HepG2 (cell line): ENCODE data around the gene FSCN2. TPM values are rescaled to one million over a fixed set of nuclear protein-coding genes. Genes with fewer than 3 reads are reported as not detected.

Experiments used
- DMTF1 ChIP-seq: sonication (generic); formaldehyde crosslinking; IDR thresholded peaks from 2 replicates; pipeline ENCODE4 v1.4.0; 2020; ENCODE audit warnings: mild to moderate bottlenecking, missing genetic modification reagents
- DNMT1 ChIP-seq: sonication (generic); formaldehyde crosslinking; IDR thresholded peaks from 2 replicates; pipeline ENCODE4 v1.5.1; 2020; ENCODE audit warnings: mild to moderate bottlenecking, missing genetic modification reagents
- EED ChIP-seq: sonication (generic); formaldehyde crosslinking; IDR thresholded peaks from 2 replicates; pipeline ENCODE4 v1.5.0; 2020; ENCODE audit warnings: mild to moderate bottlenecking, missing genetic modification reagents
- GZF1 ChIP-seq: sonication (generic); formaldehyde crosslinking; IDR thresholded peaks from 2 replicates; pipeline ENCODE4 v1.5.1; 2020; ENCODE audit warnings: mild to moderate bottlenecking, missing genetic modification reagents
- IKZF5 ChIP-seq: IDR thresholded peaks from 2 replicates; pipeline ENCODE4 v1.6.1; 2018; ENCODE audit warnings: missing genetic modification reagents, mild to moderate bottlenecking, missing compliant biosample characterization
- MEIS1 ChIP-seq: sonication (generic); formaldehyde crosslinking; IDR thresholded peaks from 2 replicates; pipeline ENCODE4 v1.9.0; 2021; ENCODE audit warnings: mild to moderate bottlenecking, missing genetic modification reagents, moderate library complexity, borderline replicate concordance
- MXI1 ChIP-seq: IDR thresholded peaks from 3 replicates; pipeline ENCODE4 v1.6.1; 2012; ENCODE audit warnings: low read depth, low read length, inconsistent platforms, borderline replicate concordance
- RBAK ChIP-seq: sonication (generic); formaldehyde crosslinking; IDR thresholded peaks from 2 replicates; pipeline ENCODE4 v1.5.1; 2020; ENCODE audit warnings: mild to moderate bottlenecking, missing genetic modification reagents
- SAP130 ChIP-seq: IDR thresholded peaks from 2 replicates; pipeline ENCODE4 v1.6.1; 2016; ENCODE audit warnings: low read depth
- WIZ ChIP-seq: sonication (generic); formaldehyde crosslinking; IDR thresholded peaks from 2 replicates; pipeline ENCODE4 v1.5.1; 2020; ENCODE audit warnings: mild to moderate bottlenecking, missing genetic modification reagents
- ZNF225 ChIP-seq: sonication (generic); formaldehyde crosslinking; IDR thresholded peaks from 2 replicates; pipeline ENCODE4 v1.4.0; 2020; ENCODE audit warnings: mild to moderate bottlenecking, missing genetic modification reagents
- ZNF230 ChIP-seq: sonication (generic); formaldehyde crosslinking; IDR thresholded peaks from 2 replicates; pipeline ENCODE4 v1.4.0; 2020; ENCODE audit warnings: mild to moderate bottlenecking, missing genetic modification reagents
- ZNF275 ChIP-seq: sonication (generic); formaldehyde crosslinking; IDR thresholded peaks from 2 replicates; pipeline ENCODE4 v1.8.0; 2022; ENCODE audit warnings: missing genetic modification reagents, mild to moderate bottlenecking, inconsistent platforms, borderline replicate concordance
- ZNF34 ChIP-seq: sonication (generic); formaldehyde crosslinking; IDR thresholded peaks from 2 replicates; pipeline ENCODE4 v1.4.0; 2020; ENCODE audit warnings: mild to moderate bottlenecking, missing genetic modification reagents, borderline replicate concordance
- ZNF556 ChIP-seq: sonication (generic); formaldehyde crosslinking; IDR thresholded peaks from 2 replicates; pipeline ENCODE4 v1.4.0; 2020; ENCODE audit warnings: mild to moderate bottlenecking, missing genetic modification reagents, borderline replicate concordance
- ZNF616 ChIP-seq: sonication (generic); formaldehyde crosslinking; IDR thresholded peaks from 2 replicates; pipeline ENCODE4 v1.5.0; 2020; ENCODE audit warnings: low read depth, mild to moderate bottlenecking, missing genetic modification reagents
- polyA plus RNA-seq, 8 experiments: library from polyadenylated mRNA; depleted of rRNA in 3 of 8; stranded (reverse) in 7 of 8; unstranded in 1 of 8; fragments of >200 nt; fragmentation: Illumina TruSeq in 4 of 8; extraction: Trizol in 4 of 8; gene quantifications; 2 replicates each; pipeline versions ENCODE4 v1.2.1 to v1.2.3, GENCODE V29; 2011 to 2016; ENCODE audit warnings: low read depth in 4 of 8, missing spikeins in 1 of 8, mixed read lengths in 1 of 8; ENCODE audit not compliant: insufficient read depth in 1 of 8
- total RNA-seq, 5 experiments: library from RNA; depleted of rRNA; stranded (reverse); fragments of >200 nt; fragmentation: Illumina TruSeq; extraction: Trizol; gene quantifications; 2 replicates each; pipeline ENCODE4 v1.2.3, GENCODE V29; 2016; ENCODE audit warnings: low read depth in 1 of 5
- TF ChIP-seq, protein P1 (sequence below), 2 experiments: sonication (generic) in 1 of 2; formaldehyde crosslinking in 1 of 2; IDR thresholded peaks; 2 replicates each; pipeline versions ENCODE4 v1.4.0 to v1.6.1; 2016 to 2020; ENCODE audit warnings: borderline replicate concordance in 1 of 2, low read depth in 1 of 2, mild to moderate bottlenecking in 1 of 2, missing genetic modification reagents in 1 of 2

The FSCN2 gene
- total and polyA plus RNA-seq, 2 of the 13 experiments (the other 11 are each of a cell fraction or from before 2014, with no cell fraction given) = 0.09 TPM; not detected in 1

DNA sequence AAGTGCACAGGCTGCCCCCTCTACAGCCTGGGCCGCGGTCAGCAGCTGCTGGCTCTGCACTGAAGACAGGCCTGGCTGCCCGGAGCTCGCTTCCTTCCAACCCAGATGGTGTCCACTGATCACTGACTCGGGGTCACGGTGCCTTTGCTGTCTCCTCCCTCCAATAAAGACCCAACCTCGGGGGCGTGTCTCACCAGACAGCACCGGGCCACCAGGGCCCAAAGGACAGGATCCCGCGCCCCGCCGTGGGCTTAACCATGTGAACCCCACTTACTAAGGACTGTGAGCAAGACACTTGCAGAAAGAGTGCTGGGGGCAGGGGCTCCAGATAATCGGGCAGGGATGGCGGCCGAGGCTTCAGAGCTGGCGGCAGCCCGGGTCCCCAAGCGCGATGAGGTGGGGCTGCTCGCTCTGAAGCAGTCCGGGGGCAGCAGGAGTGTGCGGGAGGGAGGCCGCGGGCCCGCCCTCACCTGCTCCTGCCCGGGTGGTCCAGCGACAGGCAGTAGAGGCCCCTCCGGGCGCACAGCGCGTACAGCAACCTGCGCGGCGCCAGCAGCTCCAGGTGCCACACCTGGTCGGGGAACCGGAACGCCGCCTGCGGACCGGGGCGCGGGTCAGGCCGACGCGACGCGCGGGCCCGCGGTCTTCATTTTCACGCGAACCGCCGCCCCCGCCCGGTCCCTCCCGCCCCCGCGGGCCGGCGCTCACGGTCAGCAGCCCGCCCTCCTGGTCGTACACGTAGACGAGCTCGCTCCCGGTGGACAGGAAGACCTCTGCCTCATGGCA, 23.5 kb downstream of the FSCN2 start (continued):
- TF ChIP-seq ZNF275 (CRISPR knock-in tag) = no peak; the same call in 1 of the 2 replicates
- no peak for TF ChIP-seq ZNF34 (CRISPR knock-in tag)
- TF ChIP-seq, protein P1, sequence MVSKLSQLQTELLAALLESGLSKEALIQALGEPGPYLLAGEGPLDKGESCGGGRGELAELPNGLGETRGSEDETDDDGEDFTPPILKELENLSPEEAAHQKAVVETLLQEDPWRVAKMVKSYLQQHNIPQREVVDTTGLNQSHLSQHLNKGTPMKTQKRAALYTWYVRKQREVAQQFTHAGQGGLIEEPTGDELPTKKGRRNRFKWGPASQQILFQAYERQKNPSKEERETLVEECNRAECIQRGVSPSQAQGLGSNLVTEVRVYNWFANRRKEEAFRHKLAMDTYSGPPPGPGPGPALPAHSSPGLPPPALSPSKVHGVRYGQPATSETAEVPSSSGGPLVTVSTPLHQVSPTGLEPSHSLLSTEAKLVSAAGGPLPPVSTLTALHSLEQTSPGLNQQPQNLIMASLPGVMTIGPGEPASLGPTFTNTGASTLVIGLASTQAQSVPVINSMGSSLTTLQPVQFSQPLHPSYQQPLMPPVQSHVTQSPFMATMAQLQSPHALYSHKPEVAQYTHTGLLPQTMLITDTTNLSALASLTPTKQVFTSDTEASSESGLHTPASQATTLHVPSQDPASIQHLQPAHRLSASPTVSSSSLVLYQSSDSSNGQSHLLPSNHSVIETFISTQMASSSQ (IDR thresholded peaks at IDR 0.05; ENCODE audit: low read depth) = no peak
- TF ChIP-seq, protein P1 (CRISPR knock-in tag; IDR thresholded peaks at IDR 0.05; ENCODE audit: borderline replicate concordance) = 0 out of 2 replicates have a peak, but pooled peaks have one; percentile 47
- 0 out of 2 replicates have a peak, but pooled peaks have one; percentile 11 for TF ChIP-seq DNMT1
- TF ChIP-seq ZNF230 (CRISPR knock-in tag) = 0 out of 2 replicates have a peak, but pooled peaks have one; percentile 69
- peak; percentile 6; the same call in 1 of the 2 replicates for TF ChIP-seq ZNF616 (CRISPR knock-in tag)
- 0 out of 2 replicates have a peak, but pooled peaks have one; percentile 1 for TF ChIP-seq ZNF556 (CRISPR knock-in tag)
- TF ChIP-seq IKZF5 (CRISPR knock-in tag) = peak; percentile 42
- no peak for TF ChIP-seq DMTF1
- TF ChIP-seq MEIS1 (CRISPR knock-in tag) = peak; percentile 64; the same call in 1 of the 2 replicates
- TF ChIP-seq ZNF225 (CRISPR knock-in tag) = 0 out of 2 replicates have a peak, but pooled peaks have one; percentile 15
- TF ChIP-seq WIZ (CRISPR knock-in tag) = peak; percentile 54
- TF ChIP-seq RBAK (CRISPR knock-in tag) = peak; percentile 54; the same call in 1 of the 2 replicates
- TF ChIP-seq GZF1 = 0 out of 2 replicates have a peak, but pooled peaks have one; percentile 47
- TF ChIP-seq EED (CRISPR knock-in tag) = 0 out of 2 replicates have a peak, but pooled peaks have one; percentile 5
- TF ChIP-seq SAP130 (CRISPR knock-in tag) = peak; percentile 52; the same call in 1 of the 2 replicates
- TF ChIP-seq MXI1 = peak; percentile 44; the same call in 1 of the 3 replicates
